DOHH2 (cell line): ENCODE measurements around the gene SMC4.

Experiments
- H3F3A ChIP-seq: fragments of 200-600 bp; sonication (generic), shearing (Covaris generic); 2 replicates; pipeline ENCODE4 v1.6.0; 2016; ENCODE audit warnings: antibody characterized with exemption, mild to moderate bottlenecking; ENCODE audit not compliant: control insufficient read depth, insufficient read depth
- H3K27ac ChIP-seq: fragments of 200-600 bp; sonication (generic); 2 replicates; pipeline ENCODE4 v1.5.1; 2014; ENCODE audit warnings: low read depth, mild to moderate bottlenecking, low read length, moderate library complexity
- H3K27me3 ChIP-seq: fragments of 200-600 bp; sonication (generic); 2 replicates; pipeline ENCODE4 v1.6.1; 2014; ENCODE audit warnings: mild to moderate bottlenecking, low read length, mixed read lengths; ENCODE audit not compliant: control insufficient read depth
- H3K36me3 ChIP-seq: fragments of 200-600 bp; sonication (generic); 2 replicates; pipeline ENCODE4 v1.6.1; 2014; ENCODE audit warnings: mild to moderate bottlenecking, low read length, moderate library complexity, mixed read lengths; ENCODE audit not compliant: control insufficient read depth
- H3K4me1 ChIP-seq: fragments of 200-600 bp; sonication (generic); 2 replicates; pipeline ENCODE4 v1.6.1; 2014; ENCODE audit warnings: mild to moderate bottlenecking, low read length, mixed read lengths; ENCODE audit not compliant: control insufficient read depth
- H3K4me2 ChIP-seq: fragments of 200-600 bp; sonication (generic); 2 replicates; pipeline ENCODE4 v1.6.0; 2014; ENCODE audit warnings: mild to moderate bottlenecking, low read length, moderate library complexity
- H3K4me3 ChIP-seq: fragments of 200-600 bp; sonication (generic); 2 replicates; pipeline ENCODE4 v1.5.1; 2014; ENCODE audit warnings: mild to moderate bottlenecking, low read length, mixed read lengths
- H3K79me2 ChIP-seq: fragments of 200-600 bp; sonication (generic); 2 replicates; pipeline ENCODE4 v1.6.1; 2014; ENCODE audit warnings: mild to moderate bottlenecking, low read length, mixed read lengths; ENCODE audit not compliant: control insufficient read depth
- H3K9me2 ChIP-seq: fragments of 200-600 bp; sonication (generic); replicated peaks from 2 replicates; pipeline ENCODE4 v1.6.1; 2014; ENCODE audit warnings: mild to moderate bottlenecking, low read length, mixed read lengths; ENCODE audit not compliant: control insufficient read depth
- H3K9me3 ChIP-seq: fragments of 200-600 bp; sonication (generic); 2 replicates; pipeline ENCODE4 v1.6.1; 2014; ENCODE audit warnings: antibody characterized with exemption, low read length, mixed read lengths; ENCODE audit not compliant: control insufficient read depth, insufficient read depth
- H4K20me1 ChIP-seq: fragments of 200-600 bp; sonication (generic); 2 replicates; pipeline ENCODE4 v1.6.0; 2014; ENCODE audit warnings: low read depth, mild to moderate bottlenecking, antibody characterized with exemption, low read length, moderate library complexity; ENCODE audit not compliant: control insufficient read depth, insufficient read depth
- CTCF ChIP-seq: fragments of 200-600 bp; sonication (generic); IDR thresholded peaks from one replicate; pipeline ENCODE4 v1.5.1; 2014; ENCODE audit warnings: antibody characterized with exemption, mild to moderate bottlenecking, low read depth, low read length; ENCODE audit not compliant: poor library complexity, severe bottlenecking
- EZH2phosphoT487 ChIP-seq: fragments of 200-600 bp; sonication (generic); IDR thresholded peaks from 2 replicates; pipeline ENCODE4 v1.6.1; 2017; ENCODE audit warnings: borderline replicate concordance, mild to moderate bottlenecking, antibody characterized with exemption, low read length, moderate library complexity, mixed read lengths

The SMC4 gene

GRCh38 chr3:160412477-160412876 lies 13.0 kb downstream of the SMC4 start:
- peaks cover 94% of the 10 kb centered on the region for H3K36me3 ChIP-seq
- no peaks in the 10 kb centered on the region for H3K9me3 ChIP-seq
- H3K4me1 ChIP-seq, result peaks cover 14% of the 10 kb centered on the region
- H3K79me2 ChIP-seq, result peaks cover 83% of the 10 kb centered on the region
- no peak overlapping the region for H3K27ac ChIP-seq
- peaks cover 86% of the 10 kb centered on the region for H3F3A ChIP-seq
- no peaks in the 10 kb centered on the region for H3K9me2 ChIP-seq
- TF ChIP-seq CTCF, result no peak
- no peak for TF ChIP-seq EZH2phosphoT487
- H3K4me3 ChIP-seq, result no peak overlapping the region
- no peaks in the 10 kb centered on the region for H3K27me3 ChIP-seq
- H3K4me2 ChIP-seq, result no peak overlapping the region
- H4K20me1 ChIP-seq, result peaks cover 20% of the 10 kb centered on the region; the same call in 1 of the 2 replicates

- TF ChIP-seq CTCF, result peak; percentile 70
- TF ChIP-seq EZH2phosphoT487, result no peak
- H3K4me2 ChIP-seq, result no peak overlapping the region
- no peak overlapping the region for H3K27ac ChIP-seq
- no peak overlapping the region for H3K4me3 ChIP-seq
- peaks cover 20% of the 10 kb centered on the region; the same call in 1 of the 2 replicates for H4K20me1 ChIP-seq
- H3K9me2 ChIP-seq, result no peaks in the 10 kb centered on the region
- no peaks in the 10 kb centered on the region for H3K9me3 ChIP-seq
- peaks cover 93% of the 10 kb centered on the region for H3K36me3 ChIP-seq
- H3K27me3 ChIP-seq, result no peaks in the 10 kb centered on the region
- peaks cover 14% of the 10 kb centered on the region for H3K4me1 ChIP-seq
- peaks cover 82% of the 10 kb centered on the region for H3K79me2 ChIP-seq
- H3F3A ChIP-seq, result peaks cover 77% of the 10 kb centered on the region
Measured at GRCh38 chr3:160413613-160414248, 14.3 kb downstream of the SMC4 start.

GRCh38 chr3:160417311-160417710 lies 17.9 kb downstream of the SMC4 start:
- no peak overlapping the region for H3K27ac ChIP-seq
- H3K9me2 ChIP-seq, result no peaks in the 10 kb centered on the region
- no peaks in the 10 kb centered on the region for H3K27me3 ChIP-seq
- H3K9me3 ChIP-seq, result no peaks in the 10 kb centered on the region
- peaks cover 60% of the 10 kb centered on the region for H3F3A ChIP-seq
- peaks cover 14% of the 10 kb centered on the region for H3K4me1 ChIP-seq
- peaks cover 16% of the 10 kb centered on the region; the same call in 1 of the 2 replicates for H4K20me1 ChIP-seq
- H3K4me3 ChIP-seq, result no peak overlapping the region
- peaks cover 97% of the 10 kb centered on the region for H3K36me3 ChIP-seq
- TF ChIP-seq CTCF (no peak), EZH2phosphoT487 (no peak)
- H3K4me2 ChIP-seq, result no peak overlapping the region
- peaks cover 86% of the 10 kb centered on the region for H3K79me2 ChIP-seq
